NCI-H748 treated with DMSO at 0.1 percent for 48 hours (cell line): ENCODE data around the gene ODAD4.
"Not testable (repeated sequence)": the region's sequence is repeated elsewhere in the genome, so short reads cannot be mapped to it uniquely, and the experiment has no call there.

Experiments
- DNase-seq: peaks from one replicate; lab custom pipeline; 2025; lab: John Stamatoyannopoulos, UW

ODAD4 gene

GRCh38 chr17:42002175-42002791 lies 71.9 kb downstream of the ODAD4 start:
- DNase-seq, result no peak

DNA sequence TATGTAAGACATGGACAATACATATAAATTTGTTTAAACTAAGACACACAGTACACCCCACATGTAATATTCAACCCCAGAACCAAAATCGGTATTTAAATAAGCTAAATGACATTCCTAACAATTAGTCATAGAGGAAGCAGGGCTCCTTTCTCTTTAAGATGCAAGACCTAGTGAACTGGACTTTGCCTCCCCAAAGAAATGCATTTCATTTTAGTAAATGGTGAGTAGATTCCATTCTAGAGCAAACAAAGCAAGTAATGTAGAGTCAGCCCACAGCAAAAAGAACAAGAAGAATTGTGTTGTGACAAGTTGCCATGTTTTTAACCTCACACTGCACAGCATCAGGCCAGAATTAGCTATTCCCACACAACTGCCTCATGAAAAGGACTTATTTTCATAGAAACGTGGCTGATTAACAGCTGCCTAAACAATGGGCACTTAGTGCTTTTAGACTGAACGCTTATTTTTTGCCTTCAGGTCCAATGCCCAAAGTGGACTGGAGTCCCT lies 72.4 kb downstream of the ODAD4 start:
- no peak for DNase-seq

GRCh38 chr17:42005166-42005565 lies 74.7 kb downstream of the ODAD4 start:
- DNase-seq, result no peak

GRCh38 chr17:42009170-42009569 lies 78.8 kb downstream of the ODAD4 start:
- DNase-seq, result no peak

DNA sequence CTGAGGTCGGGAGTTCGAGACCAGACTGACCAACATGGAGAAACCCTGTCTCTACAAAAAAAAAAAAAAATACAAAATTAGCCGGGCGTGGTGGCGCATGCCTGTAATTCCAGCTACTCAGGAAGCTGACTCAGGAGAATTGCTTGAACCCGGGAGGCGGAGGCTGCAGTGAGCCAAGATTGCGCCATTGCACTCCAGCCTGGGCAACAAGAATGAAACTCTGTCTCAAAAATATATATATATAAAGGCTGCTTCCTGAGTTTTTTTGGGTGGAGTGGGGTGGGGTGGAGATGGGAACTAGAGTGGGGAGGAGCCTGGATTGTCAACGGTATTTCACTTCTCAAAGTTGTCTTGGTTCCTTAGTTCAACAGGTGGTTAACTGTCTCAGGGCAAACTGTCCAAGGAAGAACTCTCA lies 79.9 kb downstream of the ODAD4 start:
- DNase-seq, result not testable (repeated sequence)

DNA sequence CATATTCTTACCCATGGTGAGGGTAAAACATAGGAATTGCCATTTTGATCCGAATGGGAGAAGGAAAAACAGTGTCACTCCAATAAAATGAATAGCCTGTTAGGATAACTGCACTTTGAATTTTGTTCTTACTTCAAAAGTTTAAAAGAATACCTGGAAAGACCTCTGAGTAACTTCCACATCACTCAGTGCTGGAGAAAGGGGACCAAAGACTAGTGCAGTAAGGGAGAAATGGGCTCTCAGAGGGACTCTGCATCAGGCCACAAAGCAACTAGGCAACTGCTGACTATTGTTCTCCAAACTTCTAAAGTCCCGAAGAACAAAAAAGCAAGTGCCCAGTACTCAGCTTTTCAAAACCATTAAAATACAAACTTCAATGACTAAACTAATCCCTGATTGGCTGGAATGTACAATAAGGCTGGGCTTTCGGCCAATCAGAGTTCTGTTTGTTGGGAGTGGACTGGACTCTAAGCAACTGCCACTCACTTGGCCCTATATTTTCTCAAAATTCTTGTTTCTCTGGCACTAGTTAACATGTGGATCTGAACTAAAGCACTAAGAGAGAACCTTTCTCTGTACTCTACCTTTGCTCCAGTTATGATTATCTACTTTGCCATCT lies 80.6 kb downstream of the ODAD4 start:
- no peak for DNase-seq

DNA sequence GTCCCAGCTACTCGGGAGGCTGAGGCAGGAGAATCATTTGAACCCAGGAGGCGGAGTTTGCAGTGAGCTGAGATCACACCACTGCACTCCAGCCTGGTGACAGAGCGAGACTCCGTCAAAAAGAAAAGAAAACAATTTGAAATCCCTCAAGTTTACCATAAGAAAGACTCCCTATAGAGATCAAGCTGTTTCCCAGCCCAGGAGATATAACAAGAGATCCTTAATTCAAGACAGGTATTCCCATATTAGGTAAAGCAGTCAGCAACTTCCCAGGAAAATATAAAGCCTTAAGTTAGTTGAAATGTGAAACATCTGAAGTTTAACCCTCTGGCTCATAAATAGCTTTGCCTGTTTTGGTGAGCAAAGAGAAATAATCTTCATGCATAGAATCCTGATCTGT lies 81.9 kb downstream of the ODAD4 start:
- not testable (repeated sequence) for DNase-seq

DNA sequence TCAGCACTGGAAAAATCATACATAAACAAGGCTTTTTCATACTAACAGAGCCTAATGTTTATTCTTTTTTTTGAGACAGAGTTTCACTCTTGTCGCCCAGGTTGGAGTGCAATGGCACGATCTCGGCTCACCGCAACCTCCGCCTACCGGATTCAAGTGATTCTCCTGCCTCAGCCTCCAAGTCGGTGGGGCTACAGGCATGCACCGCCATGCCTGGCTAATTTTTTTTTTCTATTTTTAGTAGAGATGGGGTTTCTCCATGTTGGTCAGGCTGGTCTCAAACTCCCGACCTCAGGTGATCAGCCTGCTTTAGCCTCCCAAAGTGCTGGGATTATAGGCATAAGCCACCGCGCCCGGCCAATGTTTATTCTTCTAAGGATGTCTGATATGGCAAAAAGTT lies 83.3 kb downstream of the ODAD4 start:
- DNase-seq, result not testable (repeated sequence)
